Ovary (tissue), 3 donors: ENCODE measurements around the gene PLPPR5.

Experiments
- POLR2A ChIP-seq: fragments of 450-650 bp; IDR thresholded peaks from one replicate; pipeline ENCODE4 v1.6.1; 2017; ENCODE audit warnings: antibody characterized with exemption, mild to moderate bottlenecking, moderate library complexity
- TF ChIP-seq, protein P1 (sequence below), 3 donors: fragments of 450-650 bp in 2 of 3; fragments of 200-600 bp in 1 of 3; IDR thresholded peaks; one replicate each; pipeline versions ENCODE4 v1.5.1 to v1.8.0; 2016 to 2022; ENCODE audit warnings: antibody characterized with exemption in 3 of 3, mild to moderate bottlenecking in 1 of 3
- donor health status: DM: no; HTN: no; CAD: no.

DNA sequence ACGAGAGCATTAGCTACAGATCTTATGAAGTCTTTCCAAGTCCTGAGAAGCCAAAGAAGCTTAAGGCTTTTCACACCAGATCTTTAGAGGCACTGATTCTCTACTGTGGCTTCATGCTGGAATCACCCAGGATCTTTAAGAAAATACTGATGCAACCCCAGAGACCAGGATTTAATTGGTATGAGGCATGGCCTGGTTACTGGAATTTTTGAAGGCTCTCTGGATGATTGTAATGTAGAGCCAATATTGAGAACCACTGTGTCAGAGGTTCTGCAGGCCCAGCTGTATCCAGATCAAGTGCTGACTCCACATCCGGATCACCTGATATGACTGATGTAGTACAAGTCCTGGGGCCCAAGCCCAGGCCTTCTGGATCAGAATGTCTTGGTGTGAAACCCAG lies 105.7 kb downstream of the PLPPR5 start:
- TF ChIP-seq, protein P1, sequence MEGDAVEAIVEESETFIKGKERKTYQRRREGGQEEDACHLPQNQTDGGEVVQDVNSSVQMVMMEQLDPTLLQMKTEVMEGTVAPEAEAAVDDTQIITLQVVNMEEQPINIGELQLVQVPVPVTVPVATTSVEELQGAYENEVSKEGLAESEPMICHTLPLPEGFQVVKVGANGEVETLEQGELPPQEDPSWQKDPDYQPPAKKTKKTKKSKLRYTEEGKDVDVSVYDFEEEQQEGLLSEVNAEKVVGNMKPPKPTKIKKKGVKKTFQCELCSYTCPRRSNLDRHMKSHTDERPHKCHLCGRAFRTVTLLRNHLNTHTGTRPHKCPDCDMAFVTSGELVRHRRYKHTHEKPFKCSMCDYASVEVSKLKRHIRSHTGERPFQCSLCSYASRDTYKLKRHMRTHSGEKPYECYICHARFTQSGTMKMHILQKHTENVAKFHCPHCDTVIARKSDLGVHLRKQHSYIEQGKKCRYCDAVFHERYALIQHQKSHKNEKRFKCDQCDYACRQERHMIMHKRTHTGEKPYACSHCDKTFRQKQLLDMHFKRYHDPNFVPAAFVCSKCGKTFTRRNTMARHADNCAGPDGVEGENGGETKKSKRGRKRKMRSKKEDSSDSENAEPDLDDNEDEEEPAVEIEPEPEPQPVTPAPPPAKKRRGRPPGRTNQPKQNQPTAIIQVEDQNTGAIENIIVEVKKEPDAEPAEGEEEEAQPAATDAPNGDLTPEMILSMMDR (IDR thresholded peaks at IDR 0.05) = no peak
- TF ChIP-seq POLR2A = no peak
